HCT116 (cell line): ENCODE measurements around the gene ZNF521. TPM values are rescaled to one million over a fixed set of nuclear protein-coding genes. Genes with fewer than 3 reads are reported as not detected.

Experiments used
- ATAC-seq: fragments of 200-7000 bp; cut with Tn5 transposase; 2 replicates; pipeline ENCODE4 v1.9.1; 2020; ENCODE audit warnings: mild to moderate bottlenecking, moderate library complexity
- BruUV-seq: library from RNA; stranded (reverse); fragments of 400-500 nt; replicated peaks from 2 replicates; lab custom pipeline; 2021; lab: Mats Ljungman, UMichigan
- CTCF ChIA-PET: fragments of 300-600 bp; sonication (Branson Sonifier 250); formaldehyde crosslinking; loops from one replicate; lab custom pipeline; 2021; ENCODE audit warnings: antibody characterized with exemption; lab: Charles Lee
- POLR2A ChIA-PET: fragments of 300-600, 350-600 bp; sonication (Branson Sonifier 250); formaldehyde crosslinking; loops from one replicate; lab custom pipeline; 2021; ENCODE audit warnings: antibody characterized with exemption; lab: Charles Lee
- RAD21 ChIA-PET, 2 experiments: fragments of 300-600 bp; sonication (Branson Sonifier 250); formaldehyde crosslinking; loops; one replicate each; lab custom pipeline; 2023; ENCODE audit warnings: low total read pairs in 2 of 2; ENCODE audit not compliant: uncharacterized antibody in 2 of 2, unreplicated experiment in 2 of 2, low non-redundant PET in 1 of 2; lab: Charles Lee
- DNase-seq: peaks from one replicate; pipeline ENCODE4 v3.0.0-alpha.2; 2010; ENCODE audit warnings: low read depth, low spot score
- H2AFZ ChIP-seq: fragments of 200-600 bp; shearing (Covaris generic), sonication (generic); 2 replicates; pipeline ENCODE4 v1.6.1; 2017; ENCODE audit warnings: low read depth, mixed run types, mixed read lengths, antibody characterized with exemption, low read length; ENCODE audit not compliant: poor library complexity, severe bottlenecking
- H3K27ac ChIP-seq: 2 replicates; pipeline ENCODE4 v1.5.1; 2012; ENCODE audit warnings: low read depth, low read length
- H3K27me3 ChIP-seq: fragments of 200-600 bp; sonication (generic); 2 replicates; pipeline ENCODE4 v1.6.1; 2016; ENCODE audit warnings: mixed run types, low read length, mixed read lengths; ENCODE audit not compliant: insufficient read depth
- H3K36me3 ChIP-seq, 2 experiments: fragments of 200-500 bp in 1 of 2; fragments of 200-600 bp in 1 of 2; sonication (Bioruptor generic) in 1 of 2; sonication (generic) in 1 of 2; 2 replicates each; pipeline versions ENCODE4 v1.5.1 to v1.6.1; 2014 to 2016; ENCODE audit warnings: low read length in 2 of 2, inconsistent platforms in 1 of 2, mixed read lengths in 1 of 2, mixed run types in 1 of 2; ENCODE audit not compliant: insufficient read depth in 2 of 2, control insufficient read depth in 1 of 2
- H3K4me1 ChIP-seq, 2 experiments: fragments of 200-600 bp in 1 of 2; sonication (generic) in 1 of 2; 2 replicates each; pipeline versions ENCODE4 v1.5.1 to v1.6.1; 2012 to 2017; ENCODE audit warnings: low read length in 2 of 2, inconsistent platforms in 1 of 2, mild to moderate bottlenecking in 1 of 2, mixed read lengths in 1 of 2, mixed run types in 1 of 2, moderate library complexity in 1 of 2; ENCODE audit not compliant: insufficient read depth in 2 of 2, control insufficient read depth in 1 of 2
- H3K4me2 ChIP-seq: fragments of 200-600 bp; sonication (generic); 2 replicates; pipeline ENCODE4 v1.6.1; 2017; ENCODE audit warnings: mixed run types, low read length, mixed read lengths
- H3K4me3 ChIP-seq, 2 experiments: fragments of 200-600 bp in 1 of 2; sonication (generic) in 1 of 2; replicated peaks in 1 of 2; 2 replicates each; pipeline ENCODE4 v1.5.1; 2011 to 2016; ENCODE audit warnings: low read length in 2 of 2, control low read depth in 1 of 2, low read depth in 1 of 2, mild to moderate bottlenecking in 1 of 2, mixed read lengths in 1 of 2, mixed run types in 1 of 2
- H3K79me2 ChIP-seq: fragments of 200-600 bp; sonication (generic); 2 replicates; pipeline ENCODE4 v1.6.1; 2017; ENCODE audit warnings: mild to moderate bottlenecking, mixed run types, low read length, moderate library complexity, mixed read lengths; ENCODE audit not compliant: insufficient read depth
- H3K9ac ChIP-seq: fragments of 200-600 bp; sonication (generic); 2 replicates; pipeline ENCODE4 v1.6.1; 2016; ENCODE audit warnings: low read length, mixed read lengths
- H3K9me2 ChIP-seq: fragments of 200-600 bp; sonication (generic), shearing (Covaris generic); 2 replicates; pipeline ENCODE4 v1.6.1; 2017; ENCODE audit warnings: mixed run types, mild to moderate bottlenecking, moderate library complexity; ENCODE audit not compliant: insufficient read depth
- H3K9me3 ChIP-seq, 2 experiments: fragments of 200-500 bp in 1 of 2; fragments of 200-600 bp in 1 of 2; sonication (Bioruptor generic) in 1 of 2; sonication (generic) in 1 of 2; 2 replicates each; pipeline ENCODE4 v1.6.1; 2014 to 2017; ENCODE audit warnings: low read length in 2 of 2, mixed read lengths in 2 of 2, inconsistent platforms in 1 of 2, low read depth in 1 of 2, mild to moderate bottlenecking in 1 of 2, mixed run types in 1 of 2, moderate library complexity in 1 of 2; ENCODE audit not compliant: control insufficient read depth in 1 of 2, insufficient read depth in 1 of 2
- H4K20me1 ChIP-seq: fragments of 200-600 bp; sonication (generic), shearing (Covaris generic); 2 replicates; pipeline ENCODE4 v1.6.1; 2017; ENCODE audit warnings: mixed run types, mild to moderate bottlenecking, moderate library complexity; ENCODE audit not compliant: insufficient read depth
- ATF3 ChIP-seq: IDR thresholded peaks from 2 replicates; pipeline ENCODE4 v1.6.1; 2012
- CEBPB ChIP-seq: IDR thresholded peaks from 2 replicates; pipeline ENCODE4 v1.6.1; 2012; ENCODE audit warnings: low read depth
- CTCF ChIP-seq, 3 experiments: fragments of 200-600 bp in 1 of 3; sonication (generic) in 1 of 3; IDR thresholded peaks in 2 of 3; conservative IDR thresholded peaks in 1 of 3; 2 replicates each; pipeline ENCODE4 v1.5.1; 2012 to 2017; ENCODE audit warnings: low read depth in 2 of 3, low read length in 2 of 3, antibody characterized with exemption in 1 of 3, borderline replicate concordance in 1 of 3, control low read depth in 1 of 3, mild to moderate bottlenecking in 1 of 3, mixed read lengths in 1 of 3, mixed run types in 1 of 3, moderate library complexity in 1 of 3; ENCODE audit not compliant: insufficient read depth in 1 of 3
- EZH2 ChIP-seq: fragments of 200-600 bp; sonication (generic); IDR thresholded peaks from 2 replicates; pipeline ENCODE4 v1.6.1; 2017; ENCODE audit warnings: antibody characterized with exemption, mixed run types
- FOSL1 ChIP-seq: IDR thresholded peaks from 2 replicates; pipeline ENCODE4 v1.6.1; 2012; ENCODE audit warnings: low read depth
- MAX ChIP-seq: IDR thresholded peaks from 2 replicates; pipeline ENCODE4 v1.6.1; 2012
- POLR2AphosphoS5 ChIP-seq: IDR thresholded peaks from 2 replicates; pipeline ENCODE4 v1.6.1; 2011; ENCODE audit warnings: mild to moderate bottlenecking, low read depth, low read length, moderate library complexity
- RAD21 ChIP-seq: IDR thresholded peaks from 2 replicates; pipeline ENCODE4 v1.6.1; 2012; ENCODE audit warnings: low read depth, mild to moderate bottlenecking
- SIN3A ChIP-seq: IDR thresholded peaks from 2 replicates; pipeline ENCODE4 v1.6.1; 2012; ENCODE audit warnings: low read depth
- YY1 ChIP-seq: IDR thresholded peaks from 2 replicates; pipeline ENCODE4 v1.6.1; 2011; ENCODE audit warnings: low read length, low read depth, moderate library complexity, mild to moderate bottlenecking; ENCODE audit not compliant: insufficient replicate concordance; ENCODE audit errors: extremely low read depth
- ZNF274 ChIP-seq: fragments of 200-500 bp; sonication (Bioruptor generic); IDR thresholded peaks from 2 replicates; pipeline ENCODE4 v1.6.1; 2014; ENCODE audit warnings: mild to moderate bottlenecking, low read depth, low read length, inconsistent platforms
- intact Hi-C: fragments of 100-400 bp; cut with micrococcal nuclease; formaldehyde crosslinking; loops from 2 replicates; pipeline ENCODE4 v1.10.0; 2022
- total RNA-seq: library from RNA; stranded (reverse); gene quantifications from one replicate; pipeline ENCODE4 v1.2.1, GENCODE V29; 2021; ENCODE audit not compliant: unreplicated experiment

The ZNF521 gene
- total RNA-seq, 1 experiment from 2014 or later: 0.10 TPM

- Histone ChIP-seq H3K9me2 (no peaks in the 10 kb centered on the region), H4K20me1 (no peaks in the 10 kb centered on the region), H3K36me3 (no peaks in the 10 kb centered on the region), H3K4me1 (no peaks in the 10 kb centered on the region), H3K27me3 (peaks cover 8% of the 10 kb centered on the region; the same call in 1 of the 2 replicates), H3K9me3 (no peaks in the 10 kb centered on the region), H3K4me3 (no peak overlapping the region), H3K9ac (no peak overlapping the region), H3K4me2 (no peak overlapping the region), H2AFZ (no peak overlapping the region), H3K27ac (no peak overlapping the region), H3K79me2 (no peaks in the 10 kb centered on the region)
- ChIA-PET POLR2A (no interaction called here), RAD21 (no interaction called here), CTCF (no interaction called here)
- intact Hi-C loops: no loop called here
- no TSS peak for BruUV-seq
- TF ChIP-seq ATF3 (no peak), CEBPB (no peak), RAD21 (no peak), ZNF274 (no peak), POLR2AphosphoS5 (no peak), MAX (no peak), YY1 (no peak), CTCF (IDR thresholded peaks at IDR 0.05 in 2 of 3, conservative IDR thresholded peaks at IDR 0.05 in 1 of 3; ENCODE audit: borderline replicate concordance in 1 of 3, insufficient read depth in 1 of 3, low read depth in 2 of 3, low read length in 2 of 3) (no peak), EZH2 (no peak), SIN3A (no peak), FOSL1 (no peak)
- DNase-seq: no peak
- ATAC-seq: no peak
These were observed 16.3 kb downstream of the ZNF521 start for GRCh38 chr18:25335676-25336075.
